Measurements from ENCODE around the gene MMEL1. TPM values are rescaled to one million over a fixed set of nuclear protein-coding genes. Genes with fewer than 3 reads are reported as not detected.

Gene MMEL1
- total RNA-seq, 1 donor from 2014 or later, result 2.0 TPM

Other genes starting within 250 kb of the MMEL1 start
- 7.4 and 7.7 TPM in 2 replicates for gene MORN1, start 241.5 kb downstream of the MMEL1 start, total RNA-seq
- 62.6 and 64.8 TPM in 2 replicates for gene RER1, start 241.2 kb downstream of the MMEL1 start, total RNA-seq
- 33.4 and 44.9 TPM in 2 replicates for gene PEX10, start 220.5 kb downstream of the MMEL1 start, total RNA-seq
- gene PLCH2, start 156.7 kb downstream of the MMEL1 start, total RNA-seq, result under 0.01 and 0.09 TPM in 2 replicates
- gene PANK4, start 106.4 kb downstream of the MMEL1 start, total RNA-seq, result 21.5 and 24.7 TPM in 2 replicates
- 0.17 TPM in 1 of 2 replicates, not detected in the other for gene HES5, start 102.8 kb downstream of the MMEL1 start, total RNA-seq
- gene TNFRSF14, start 76.6 kb downstream of the MMEL1 start, total RNA-seq, result 109 and 155 TPM in 2 replicates
- 63.0 and 128 TPM in 2 replicates for gene PRXL2B, start 46.2 kb downstream of the MMEL1 start, total RNA-seq
- gene TTC34, start 168.7 kb upstream of the MMEL1 start, total RNA-seq, result under 0.01 and 0.05 TPM in 2 replicates

Data from dermis blood vessel endothelial cell (primary cell).